IMR-90 (cell line): Measurements from ENCODE around the gene MAPKAPK2. TPM values are rescaled to one million over a fixed set of nuclear protein-coding genes. Genes with fewer than 3 reads are reported as not detected.

Experiments
- ATAC-seq: fragments of 200-7000 bp; cut with Tn5 transposase; 2 replicates; pipeline ENCODE4 v1.9.1; 2020; ENCODE audit warnings: low read depth, mild to moderate bottlenecking, moderate library complexity
- BruUV-seq: library from RNA; stranded (reverse); fragments of 400-500 nt; replicated peaks from 2 replicates; lab custom pipeline; 2021; lab: Mats Ljungman, UMichigan
- CTCF ChIA-PET: fragments of 300-600 bp; formaldehyde crosslinking; extraction: SDS; loops from one replicate; lab custom pipeline; 2021; ENCODE audit warnings: antibody characterized with exemption; lab: Yijun Ruan, JAX
- POLR2A ChIA-PET: fragments of 300-600 bp; sonication (Branson Sonifier 250); formaldehyde crosslinking; loops from one replicate; lab custom pipeline; 2022; ENCODE audit warnings: antibody characterized with exemption; ENCODE audit not compliant: unreplicated experiment; lab: Charles Lee
- DNase-seq: peaks from one replicate; pipeline ENCODE4 v3.0.0; 2013
- H2AFZ ChIP-seq: replicated peaks from 2 replicates; pipeline ENCODE3; 2013; ENCODE audit warnings: low read length, mild to moderate bottlenecking; ENCODE audit not compliant: poor library complexity
- H2AK5ac ChIP-seq: 2 replicates; pipeline ENCODE4 v1.6.1; 2013; ENCODE audit warnings: low read depth, low read length, inconsistent platforms
- H2AK9ac ChIP-seq: replicated peaks from 2 replicates; pipeline ENCODE3; 2013; ENCODE audit warnings: mild to moderate bottlenecking, low read depth, low read length, moderate library complexity; ENCODE audit not compliant: poor library complexity
- H2BK120ac ChIP-seq: 2 replicates; pipeline ENCODE4 v1.6.1; 2013; ENCODE audit warnings: low read depth, low read length, inconsistent platforms
- H2BK15ac ChIP-seq: 3 replicates; pipeline ENCODE4 v1.6.1; 2013; ENCODE audit warnings: low read depth, low read length, inconsistent platforms
- H2BK20ac ChIP-seq: 2 replicates; pipeline ENCODE4 v1.6.1; 2013; ENCODE audit warnings: low read depth, mild to moderate bottlenecking, inconsistent platforms, low read length, moderate library complexity
- H2BK5ac ChIP-seq: 2 replicates; pipeline ENCODE4 v1.6.1; 2013; ENCODE audit warnings: mild to moderate bottlenecking, low read depth, low read length, inconsistent platforms; ENCODE audit not compliant: poor library complexity, severe bottlenecking
- H3K14ac ChIP-seq: replicated peaks from 2 replicates; pipeline ENCODE4 v1.6.1; 2013; ENCODE audit warnings: low read depth, low read length, inconsistent platforms
- H3K18ac ChIP-seq: 2 replicates; pipeline ENCODE4 v1.6.1; 2013; ENCODE audit warnings: low read depth, low read length, control low read depth
- H3K23ac ChIP-seq: 2 replicates; pipeline ENCODE4 v1.6.1; 2013; ENCODE audit warnings: low read depth, low read length, inconsistent platforms
- H3K27ac ChIP-seq: 2 replicates; pipeline ENCODE4 v1.5.1; 2013; ENCODE audit warnings: mild to moderate bottlenecking, control low read depth, low read length; ENCODE audit not compliant: insufficient read depth
- H3K27me3 ChIP-seq: 2 replicates; pipeline ENCODE4 v1.6.1; 2013; ENCODE audit warnings: low read length; ENCODE audit not compliant: control insufficient read depth, insufficient read depth
- H3K36me3 ChIP-seq: 2 replicates; pipeline ENCODE4 v1.6.1; 2013; ENCODE audit warnings: low read length, mixed read lengths; ENCODE audit not compliant: control insufficient read depth, insufficient read depth
- H3K4ac ChIP-seq: 2 replicates; pipeline ENCODE4 v1.6.1; 2013; ENCODE audit warnings: low read depth, low read length, inconsistent platforms
- H3K4me1 ChIP-seq: 2 replicates; pipeline ENCODE4 v1.6.1; 2013; ENCODE audit warnings: low read length, mixed read lengths; ENCODE audit not compliant: control insufficient read depth, insufficient read depth
- H3K4me2 ChIP-seq: 2 replicates; pipeline ENCODE4 v1.6.1; 2013; ENCODE audit warnings: low read depth, mild to moderate bottlenecking, control low read depth, low read length, moderate library complexity
- H3K4me3 ChIP-seq: 2 replicates; pipeline ENCODE4 v1.5.1; 2013; ENCODE audit warnings: low read depth, mild to moderate bottlenecking, control low read depth, low read length, moderate library complexity; ENCODE audit not compliant: insufficient read depth
- H3K56ac ChIP-seq: 2 replicates; pipeline ENCODE4 v1.6.1; 2013; ENCODE audit warnings: low read length, inconsistent platforms; ENCODE audit not compliant: insufficient read depth; ENCODE audit errors: extremely low read depth
- H3K79me1 ChIP-seq, 2 experiments: 2 replicates each; pipeline ENCODE4 v1.6.1; 2013; ENCODE audit warnings: low read length in 2 of 2, inconsistent platforms in 1 of 2, low read depth in 1 of 2
- H3K9ac ChIP-seq: 2 replicates; pipeline ENCODE4 v1.6.1; 2013; ENCODE audit warnings: low read depth, low read length, control low read depth
- H3K9me1 ChIP-seq: 2 replicates; pipeline ENCODE4 v1.6.1; 2013; ENCODE audit warnings: low read length, inconsistent platforms; ENCODE audit not compliant: insufficient read depth
- H3K9me3 ChIP-seq: 2 replicates; pipeline ENCODE4 v1.6.1; 2013; ENCODE audit warnings: low read length; ENCODE audit not compliant: control insufficient read depth, insufficient read depth
- H4K20me1 ChIP-seq: 2 replicates; pipeline ENCODE4 v1.6.1; 2013; ENCODE audit warnings: low read length, inconsistent platforms; ENCODE audit not compliant: insufficient read depth
- H4K5ac ChIP-seq: 2 replicates; pipeline ENCODE4 v1.6.1; 2013; ENCODE audit warnings: mild to moderate bottlenecking, low read depth, low read length, control low read depth
- H4K8ac ChIP-seq, 2 experiments: 2 replicates each; pipeline ENCODE4 v1.6.1; 2013; ENCODE audit warnings: low read depth in 2 of 2, low read length in 2 of 2, control low read depth in 1 of 2, inconsistent platforms in 1 of 2
- H4K91ac ChIP-seq: 2 replicates; pipeline ENCODE4 v1.6.1; 2013; ENCODE audit warnings: low read depth, low read length, inconsistent platforms; ENCODE audit not compliant: insufficient read depth
- RCOR1 ChIP-seq: IDR thresholded peaks from 2 replicates; pipeline ENCODE4 v1.6.1; 2012; ENCODE audit warnings: mild to moderate bottlenecking, low read length, improper control_type of control experiment; ENCODE audit not compliant: insufficient replicate concordance
- RFX5 ChIP-seq: IDR thresholded peaks from 2 replicates; pipeline ENCODE4 v1.8.0; 2012; ENCODE audit warnings: low read depth, mild to moderate bottlenecking, low read length, moderate library complexity
- WGBS, 2 experiments: methylation state at CpG; one replicate each; pipeline versions ENCODE4 v1.1.5 to v1.1.7; 2013; ENCODE audit warnings: missing lambda C conversion rate in 2 of 2; ENCODE audit not compliant: insufficient read length in 1 of 2; ENCODE audit errors: extremely low coverage in 2 of 2; 5-methylcytosine and 5-hydroxymethylcytosine counted together
- dilution Hi-C: fragments of 300-500 bp; cut with HindIII; formaldehyde crosslinking; loops from one replicate; pipeline ENCODE4 v1.14.3; 2018; ENCODE audit warnings: low sequenced_read_pairs; ENCODE audit not compliant: unreplicated experiment
- in situ Hi-C: fragments of 300-500 bp; cut with MboI; formaldehyde crosslinking; loops from 3 replicates; pipeline ENCODE4 v1.14.3; 2019; ENCODE audit warnings: low sequenced_read_pairs, inconsistent platforms, mixed read lengths
- intact Hi-C: fragments of 100-400 bp; cut with micrococcal nuclease; formaldehyde crosslinking; loops from 2 replicates; pipeline ENCODE4 v1.10.0; 2022
- polyA plus RNA-seq, 3 experiments: library from polyadenylated mRNA; depleted of rRNA; stranded (reverse); fragments of >200 nt; gene quantifications; 2 replicates each; pipeline ENCODE4 v1.2.3, GENCODE V29; 2012; ENCODE audit warnings: low replicate concordance in 1 of 3
- total RNA-seq: library from RNA; depleted of rRNA; stranded (reverse); fragments of >200 nt; gene quantifications from 2 replicates; pipeline ENCODE4 v1.2.3, GENCODE V29; 2012
- TF ChIP-seq, protein P1 (sequence below): fragments of 150-350 bp; IDR thresholded peaks from 2 replicates; pipeline ENCODE4 v1.6.1; 2017; ENCODE audit warnings: mild to moderate bottlenecking, antibody characterized with exemption, low read length, low read depth

Gene MAPKAPK2
- total and polyA plus RNA-seq, 2 of the 4 experiments (the other 2 are of a cell fraction), result 56.5 to 66.4 TPM

DNA sequence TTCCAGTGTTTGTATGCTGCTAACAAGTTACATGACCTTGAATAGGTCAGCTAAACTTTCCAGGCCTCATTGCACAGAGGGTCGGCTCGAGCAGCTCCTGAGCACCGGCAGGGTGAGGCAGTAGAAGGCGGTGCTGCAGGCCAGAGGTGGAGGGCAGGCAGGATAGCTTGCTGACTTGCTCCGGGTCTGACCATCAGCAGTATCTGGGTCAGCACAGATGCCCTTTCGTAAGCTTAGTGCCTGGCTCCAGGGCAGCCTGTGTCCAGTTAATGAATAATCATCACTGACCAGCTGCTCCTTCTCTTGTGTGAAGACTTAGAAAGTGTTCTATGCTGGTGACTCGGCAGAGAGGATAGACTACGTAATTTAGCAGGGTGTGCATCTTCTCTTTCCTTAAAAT, 6.9 kb downstream of the MAPKAPK2 start:
- H3K23ac ChIP-seq, result peak overlapping the region; percentile 49
- no peak overlapping the region for H4K91ac ChIP-seq
- intact Hi-C loops, result no loop called here
- H4K5ac ChIP-seq, result no peak overlapping the region
- BruUV-seq, result no TSS peak
- no peak overlapping the region for H2BK120ac ChIP-seq
- ChIA-PET CTCF (interaction anchor here (0.6 to 1.0 kb wide), 3 partner anchors 28 to 179 kb away, joined by 3 to 4 read pairs (median 4); no protein-coding TSS in a partner anchor), POLR2A (no interaction called here)
- peaks cover 62% of the 10 kb centered on the region for H3K4me1 ChIP-seq
- peaks cover 80% of the 10 kb centered on the region for H3K9me1 ChIP-seq
- no peak overlapping the region for H3K4me3 ChIP-seq
- TF ChIP-seq, protein P1, sequence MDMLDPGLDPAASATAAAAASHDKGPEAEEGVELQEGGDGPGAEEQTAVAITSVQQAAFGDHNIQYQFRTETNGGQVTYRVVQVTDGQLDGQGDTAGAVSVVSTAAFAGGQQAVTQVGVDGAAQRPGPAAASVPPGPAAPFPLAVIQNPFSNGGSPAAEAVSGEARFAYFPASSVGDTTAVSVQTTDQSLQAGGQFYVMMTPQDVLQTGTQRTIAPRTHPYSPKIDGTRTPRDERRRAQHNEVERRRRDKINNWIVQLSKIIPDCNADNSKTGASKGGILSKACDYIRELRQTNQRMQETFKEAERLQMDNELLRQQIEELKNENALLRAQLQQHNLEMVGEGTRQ, result no peak
- TF ChIP-seq RCOR1, result no peak
- peak; percentile 41; the same call in 1 of the 2 replicates for TF ChIP-seq RFX5
- H3K56ac ChIP-seq, result no peak overlapping the region
- ATAC-seq (peak; percentile 7), DNase-seq (peak; percentile 37)
- dilution Hi-C loops, result no loop called here
- no peak overlapping the region for H3K9ac ChIP-seq
- no peak overlapping the region for H2BK15ac ChIP-seq
- no peak overlapping the region for H4K8ac ChIP-seq
- WGBS, 2 experiments, result 57% methylated on average over 3 of the region's 8 CpGs; no CpG with 5 or more reads in 1 of the 2 experiments
- peak overlapping the region; percentile 11 for H2BK5ac ChIP-seq
- H3K27me3 ChIP-seq, result no peaks in the 10 kb centered on the region
- H3K4ac ChIP-seq, result no peak overlapping the region
- H3K27ac ChIP-seq, result peak overlapping the region; percentile 26; the same call in 1 of the 2 replicates
- H3K18ac ChIP-seq, result no peak overlapping the region
- peaks cover 4% of the 10 kb centered on the region; the same call in 1 of the 2 replicates for H3K36me3 ChIP-seq
- no peak overlapping the region for H2AFZ ChIP-seq
- peaks cover 100% of the 10 kb centered on the region for H4K20me1 ChIP-seq
- no peak overlapping the region for H2BK20ac ChIP-seq
- H3K79me1 ChIP-seq, result peaks cover 21 to 95% of the 10 kb centered on the region in 2 experiments; a peak in 3 of 4 replicates
- H2AK9ac ChIP-seq, result no peak overlapping the region
- H3K14ac ChIP-seq, result no peak overlapping the region
- in situ Hi-C loops, result no loop called here
- no peak overlapping the region for H2AK5ac ChIP-seq
- H3K9me3 ChIP-seq, result no peaks in the 10 kb centered on the region
- H3K4me2 ChIP-seq, result peak overlapping the region; percentile 28; the same call in 1 of the 2 replicates
